Mucosa of stomach (tissue), 1 donor: Measurements from ENCODE around the gene TNNT3.

Experiments
- H3K27me3 ChIP-seq: one replicate; pipeline ENCODE4 v1.7.0; 2013; ENCODE audit warnings: mild to moderate bottlenecking, low read length; ENCODE audit not compliant: control insufficient read depth, insufficient read depth
- H3K36me3 ChIP-seq: one replicate; pipeline ENCODE4 v1.7.0; 2013; ENCODE audit warnings: low read length; ENCODE audit not compliant: control insufficient read depth, insufficient read depth
- H3K4me1 ChIP-seq: one replicate; pipeline ENCODE4 v1.7.0; 2013; ENCODE audit warnings: mild to moderate bottlenecking, low read length; ENCODE audit not compliant: control insufficient read depth, insufficient read depth
- H3K4me3 ChIP-seq: one replicate; pipeline ENCODE4 v1.7.0; 2013; ENCODE audit warnings: low read length
- H3K9ac ChIP-seq: one replicate; pipeline ENCODE4 v1.7.0; 2013; ENCODE audit warnings: mild to moderate bottlenecking, low read length, moderate library complexity
- H3K9me3 ChIP-seq: one replicate; pipeline ENCODE4 v1.7.0; 2013; ENCODE audit warnings: mild to moderate bottlenecking, low read length, moderate library complexity; ENCODE audit not compliant: control insufficient read depth
- donor health status: Pancreatic carcinoma.

The TNNT3 gene

GRCh38 chr11:1949922-1950321 is 30.4 kb downstream of the TNNT3 start:
- Histone ChIP-seq H3K4me1 (no peaks in the 10 kb centered on the region), H3K4me3 (no peak overlapping the region), H3K9me3 (no peaks in the 10 kb centered on the region), H3K9ac (no peak overlapping the region), H3K27me3 (no peaks in the 10 kb centered on the region), H3K36me3 (no peaks in the 10 kb centered on the region)

- H3K4me3 ChIP-seq, result no peak overlapping the region
- H3K36me3 ChIP-seq, result no peaks in the 10 kb centered on the region
- no peaks in the 10 kb centered on the region for H3K27me3 ChIP-seq
- H3K4me1 ChIP-seq, result no peaks in the 10 kb centered on the region
- H3K9ac ChIP-seq, result no peak overlapping the region
- no peaks in the 10 kb centered on the region for H3K9me3 ChIP-seq
Measured at GRCh38 chr11:1952806-1953482, 33.4 kb downstream of the TNNT3 start.

GRCh38 chr11:1953489-1954266 is 34.2 kb downstream of the TNNT3 start:
- H3K4me3 ChIP-seq, result no peak overlapping the region
- H3K9me3 ChIP-seq, result no peaks in the 10 kb centered on the region
- no peaks in the 10 kb centered on the region for H3K4me1 ChIP-seq
- H3K9ac ChIP-seq, result no peak overlapping the region
- H3K36me3 ChIP-seq, result no peaks in the 10 kb centered on the region
- no peaks in the 10 kb centered on the region for H3K27me3 ChIP-seq

GRCh38 chr11:1958367-1958766 is 38.9 kb downstream of the TNNT3 start:
- Histone ChIP-seq H3K27me3 (no peaks in the 10 kb centered on the region), H3K9me3 (no peaks in the 10 kb centered on the region), H3K36me3 (no peaks in the 10 kb centered on the region), H3K4me3 (no peak overlapping the region), H3K4me1 (no peaks in the 10 kb centered on the region), H3K9ac (no peak overlapping the region)

- Histone ChIP-seq H3K4me1 (no peaks in the 10 kb centered on the region), H3K9me3 (no peaks in the 10 kb centered on the region), H3K4me3 (no peak overlapping the region)
Measured at GRCh38 chr11:1959786-1960185, 40.3 kb downstream of the TNNT3 start.

GRCh38 chr11:1963864-1964263 is 44.4 kb downstream of the TNNT3 start:
- no peaks in the 10 kb centered on the region for H3K4me1 ChIP-seq
- no peaks in the 10 kb centered on the region for H3K27me3 ChIP-seq
- H3K9me3 ChIP-seq, result no peaks in the 10 kb centered on the region

More at GRCh38 chr11:1959786-1960185, 40.3 kb downstream of the TNNT3 start:
- H3K36me3 ChIP-seq, result no peaks in the 10 kb centered on the region
- H3K9ac ChIP-seq, result no peak overlapping the region
- H3K27me3 ChIP-seq, result no peaks in the 10 kb centered on the region

GRCh38 chr11:1964348-1964747 is 44.8 kb downstream of the TNNT3 start:
- Histone ChIP-seq H3K9me3 (no peaks in the 10 kb centered on the region), H3K4me1 (no peaks in the 10 kb centered on the region), H3K36me3 (no peaks in the 10 kb centered on the region), H3K4me3 (no peak overlapping the region), H3K9ac (no peak overlapping the region), H3K27me3 (no peaks in the 10 kb centered on the region)

More at GRCh38 chr11:1963864-1964263, 44.4 kb downstream of the TNNT3 start:
- H3K9ac ChIP-seq, result no peak overlapping the region
- H3K4me3 ChIP-seq, result no peak overlapping the region
- no peaks in the 10 kb centered on the region for H3K36me3 ChIP-seq

- Histone ChIP-seq H3K36me3 (no peaks in the 10 kb centered on the region), H3K27me3 (no peaks in the 10 kb centered on the region), H3K9ac (no peak overlapping the region), H3K4me1 (no peaks in the 10 kb centered on the region), H3K4me3 (no peak overlapping the region), H3K9me3 (no peaks in the 10 kb centered on the region)
Measured at GRCh38 chr11:1964955-1965354, 45.5 kb downstream of the TNNT3 start.

GRCh38 chr11:1966531-1966930 is 47.0 kb downstream of the TNNT3 start:
- no peak overlapping the region for H3K9ac ChIP-seq
- no peaks in the 10 kb centered on the region for H3K27me3 ChIP-seq
- H3K9me3 ChIP-seq, result no peaks in the 10 kb centered on the region
- no peak overlapping the region for H3K4me3 ChIP-seq
- no peaks in the 10 kb centered on the region for H3K36me3 ChIP-seq
- no peaks in the 10 kb centered on the region for H3K4me1 ChIP-seq

GRCh38 chr11:1967641-1968225 is 48.2 kb downstream of the TNNT3 start:
- Histone ChIP-seq H3K4me1 (no peaks in the 10 kb centered on the region), H3K27me3 (no peaks in the 10 kb centered on the region)

GRCh38 chr11:1968454-1969002 is 49.0 kb downstream of the TNNT3 start:
- H3K27me3 ChIP-seq, result no peaks in the 10 kb centered on the region
- no peak overlapping the region for H3K9ac ChIP-seq
- H3K9me3 ChIP-seq, result no peaks in the 10 kb centered on the region
- H3K36me3 ChIP-seq, result no peaks in the 10 kb centered on the region
- H3K4me1 ChIP-seq, result no peaks in the 10 kb centered on the region
- H3K4me3 ChIP-seq, result no peak overlapping the region

More at GRCh38 chr11:1967641-1968225, 48.2 kb downstream of the TNNT3 start:
- Histone ChIP-seq H3K9ac (no peak overlapping the region), H3K9me3 (no peaks in the 10 kb centered on the region), H3K4me3 (no peak overlapping the region), H3K36me3 (no peaks in the 10 kb centered on the region)

GRCh38 chr11:1969035-1969434 is 49.5 kb downstream of the TNNT3 start:
- no peak overlapping the region for H3K4me3 ChIP-seq
- H3K9me3 ChIP-seq, result no peaks in the 10 kb centered on the region
- H3K36me3 ChIP-seq, result no peaks in the 10 kb centered on the region
- no peaks in the 10 kb centered on the region for H3K27me3 ChIP-seq
- H3K9ac ChIP-seq, result no peak overlapping the region
- no peaks in the 10 kb centered on the region for H3K4me1 ChIP-seq
